SW 1271 (cell line): ENCODE measurements around the gene EID2B.

Experiments
- DNase-seq, 2 experiments: peaks; one replicate each; lab custom pipeline; 2025; lab: John Stamatoyannopoulos, UW

The EID2B gene

DNA sequence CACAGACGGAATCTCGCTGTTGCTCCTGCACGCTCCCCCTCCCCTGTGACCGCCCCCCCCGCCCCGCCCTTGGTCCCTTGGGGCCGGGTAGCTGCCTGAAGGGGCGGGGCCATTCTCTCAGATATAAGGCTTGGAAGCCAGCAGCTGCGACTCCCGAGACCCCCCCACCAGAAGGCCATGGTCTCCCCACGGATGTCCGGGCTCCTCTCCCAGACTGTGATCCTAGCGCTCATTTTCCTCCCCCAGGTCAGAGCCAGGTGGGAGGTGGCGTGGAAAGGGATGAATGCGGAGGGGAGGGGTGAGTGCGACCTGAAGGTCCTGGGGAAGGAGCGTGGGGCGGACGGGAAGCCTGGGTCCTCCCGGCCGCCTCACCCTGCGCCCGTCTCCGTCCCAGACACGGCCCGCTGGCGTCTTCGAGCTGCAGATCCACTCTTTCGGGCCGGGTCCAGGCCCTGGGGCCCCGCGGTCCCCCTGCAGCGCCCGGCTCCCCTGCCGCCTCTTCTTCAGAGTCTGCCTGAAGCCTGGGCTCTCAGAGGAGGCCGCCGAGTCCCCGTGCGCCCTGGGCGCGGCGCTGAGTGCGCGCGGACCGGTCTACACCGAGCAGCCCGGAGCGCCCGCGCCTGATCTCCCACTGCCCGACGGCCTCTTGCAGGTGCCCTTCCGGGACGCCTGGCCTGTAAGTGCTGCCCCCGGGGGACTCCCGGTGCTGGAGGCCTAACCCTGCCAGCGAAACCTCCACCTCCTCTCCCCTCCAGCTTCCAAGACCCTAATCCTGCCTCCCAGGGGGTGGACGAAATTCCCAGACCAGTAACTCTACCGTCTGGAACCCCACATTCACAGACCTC is 33.6 kb downstream of the EID2B start, which contains the start of gene DLL3:
Gene DLL3, plus strand, starts transcription at position 150 of the 845 bp plus-strand sequence. Its CDS starts 28 bp downstream, at position 178.
- DNase-seq, result no peak

- no peak for DNase-seq
These were observed 34.5 kb downstream of the EID2B start for GRCh38 chr19:39497996-39498797.

DNA sequence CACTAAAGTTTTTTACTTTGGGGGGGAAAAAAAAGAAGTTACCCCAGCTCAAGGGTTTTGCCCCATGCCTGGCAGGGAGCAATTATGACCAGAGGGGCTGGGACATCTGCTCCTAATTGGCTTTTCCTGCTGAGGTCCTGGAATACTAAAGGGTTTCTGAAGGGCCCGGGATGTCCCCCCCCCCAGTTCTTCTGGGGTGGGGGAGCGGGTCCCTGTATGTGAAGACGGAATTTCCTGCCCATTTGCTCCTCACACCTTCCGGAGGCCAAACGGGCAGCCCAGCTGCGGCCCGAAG is 35.0 kb downstream of the EID2B start:
- DNase-seq, result no peak

GRCh38 chr19:39496063-39496462 is 36.6 kb downstream of the EID2B start:
- no peak for DNase-seq

GRCh38 chr19:39494661-39495060 is 38.0 kb downstream of the EID2B start:
- DNase-seq, result no peak

- DNase-seq, result no peak
These were observed 39.9 kb downstream of the EID2B start for GRCh38 chr19:39492788-39493187.

DNA sequence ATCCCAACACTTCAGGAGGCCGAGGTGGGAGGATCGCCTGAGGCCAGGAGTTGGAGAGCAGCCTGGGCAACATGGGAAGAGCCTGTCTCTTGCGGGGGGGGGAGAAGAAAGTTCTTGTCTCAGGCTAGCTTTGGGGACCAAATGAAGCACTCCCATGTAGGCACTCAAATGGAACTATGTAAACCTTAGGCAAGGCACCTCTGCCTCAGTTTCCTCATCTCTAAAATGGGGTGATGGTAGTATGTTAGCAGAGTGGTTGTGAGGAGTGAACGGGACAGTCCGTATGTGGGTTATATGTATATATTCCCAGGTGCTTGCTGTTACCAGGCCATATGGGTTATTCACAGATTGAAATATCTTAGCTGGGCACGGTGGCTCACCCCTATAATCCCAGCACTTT is 40.4 kb downstream of the EID2B start:
- DNase-seq, result no peak

GRCh38 chr19:39489756-39490155 is 42.9 kb downstream of the EID2B start:
- no peak for DNase-seq

- no peak for DNase-seq
These were observed 49.5 kb downstream of the EID2B start for GRCh38 chr19:39483141-39483540.

DNA sequence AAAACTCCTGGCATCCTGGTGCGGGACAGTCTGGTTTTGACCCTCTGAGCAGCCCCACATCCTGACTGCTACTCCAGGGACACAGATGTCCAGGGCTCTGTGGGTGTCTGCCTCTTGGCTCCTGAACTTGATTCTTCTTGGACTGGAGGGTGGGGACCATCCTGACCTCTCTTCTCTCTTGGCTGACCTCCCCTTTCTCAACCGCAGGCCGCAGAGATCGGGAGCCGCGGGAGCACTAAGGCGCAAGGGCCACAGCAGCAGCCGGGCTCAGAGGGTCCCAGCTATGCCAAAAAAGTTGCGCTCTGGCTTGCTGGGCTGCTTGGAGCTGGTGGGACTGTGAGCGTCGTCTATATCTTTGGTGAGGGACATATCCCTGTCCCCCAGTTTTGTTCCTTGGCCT is 51.0 kb downstream of the EID2B start:
- no peak for DNase-seq

GRCh38 chr19:39481229-39481545 is 51.5 kb downstream of the EID2B start:
- DNase-seq, result no peak
